ENCODE data around the gene ADRA2C.

The ADRA2C gene

DNA sequence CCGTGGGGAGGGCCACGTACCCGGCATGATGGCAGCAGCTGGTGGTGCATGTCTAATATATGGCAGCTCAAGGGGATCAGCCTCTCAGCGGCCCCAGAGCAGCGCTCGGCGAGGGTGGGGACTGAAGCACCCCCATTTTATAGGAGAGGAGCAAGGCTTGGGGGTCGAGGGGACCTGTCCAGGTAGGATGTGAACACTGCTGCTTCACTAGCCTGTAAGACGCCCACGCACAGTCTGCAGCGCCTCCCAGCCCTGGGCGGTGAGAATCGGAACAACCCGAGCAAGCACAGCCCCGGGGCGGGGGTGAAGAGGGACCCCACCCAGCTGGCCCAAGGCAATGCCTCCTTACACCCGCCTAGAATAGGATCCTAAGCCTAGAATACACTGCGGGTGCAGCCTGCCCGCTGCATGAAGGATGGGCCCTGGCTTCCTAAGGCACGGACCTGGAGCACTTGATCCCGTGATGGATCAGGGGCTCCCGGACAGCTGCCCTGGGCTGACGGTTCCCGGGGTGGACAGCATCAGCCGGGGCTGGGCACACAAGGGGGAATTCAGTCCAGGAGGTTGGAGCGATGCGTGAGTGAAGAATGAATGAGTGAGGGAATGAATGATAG, 17.6 kb downstream of the ADRA2C start:
- Histone ChIP-seq H3K4me2 (ENCODE audit: insufficient read depth, low read length) (no peak overlapping the region), H3K9ac (ENCODE audit: low read depth, low read length) (no peak overlapping the region), H4K20me1 (ENCODE audit: insufficient read depth, low read length) (0 out of 2 replicates have a peak, but pooled peaks cover 14% of the 10 kb centered on the region), H3K4me1 (ENCODE audit: insufficient read depth, low read length) (no peaks in the 10 kb centered on the region), H3K4me3 (ENCODE audit: low read depth in 1 of 2, low read length in 2 of 2) (no peak overlapping the region), H3K27ac (ENCODE audit: low read length) (no peak overlapping the region), H3K9me3 (ENCODE audit: insufficient read depth, low read length, severe bottlenecking) (no peaks in the 10 kb centered on the region), H3K27me3 (ENCODE audit: insufficient read depth, low read length, poor library complexity) (no peaks in the 10 kb centered on the region), H3K36me3 (ENCODE audit: insufficient read depth, low read length) (no peaks in the 10 kb centered on the region), H3K79me2 (ENCODE audit: insufficient read depth, low read length) (no peaks in the 10 kb centered on the region), H2AFZ (ENCODE audit: low read depth, low read length) (no peak overlapping the region)
- ATAC-seq (ENCODE audit: insufficient read depth, low read depth) = no peak
- no peak for DNase-seq
- TF ChIP-seq EZH2 (IDR thresholded peaks at IDR 0.05; ENCODE audit: borderline replicate concordance, low read depth, low read length, severe bottlenecking) (no peak), CTCF (IDR thresholded peaks at IDR 0.05; ENCODE audit: borderline replicate concordance, extremely low read depth, low read length, poor library complexity, severe bottlenecking) (no peak)

DNA sequence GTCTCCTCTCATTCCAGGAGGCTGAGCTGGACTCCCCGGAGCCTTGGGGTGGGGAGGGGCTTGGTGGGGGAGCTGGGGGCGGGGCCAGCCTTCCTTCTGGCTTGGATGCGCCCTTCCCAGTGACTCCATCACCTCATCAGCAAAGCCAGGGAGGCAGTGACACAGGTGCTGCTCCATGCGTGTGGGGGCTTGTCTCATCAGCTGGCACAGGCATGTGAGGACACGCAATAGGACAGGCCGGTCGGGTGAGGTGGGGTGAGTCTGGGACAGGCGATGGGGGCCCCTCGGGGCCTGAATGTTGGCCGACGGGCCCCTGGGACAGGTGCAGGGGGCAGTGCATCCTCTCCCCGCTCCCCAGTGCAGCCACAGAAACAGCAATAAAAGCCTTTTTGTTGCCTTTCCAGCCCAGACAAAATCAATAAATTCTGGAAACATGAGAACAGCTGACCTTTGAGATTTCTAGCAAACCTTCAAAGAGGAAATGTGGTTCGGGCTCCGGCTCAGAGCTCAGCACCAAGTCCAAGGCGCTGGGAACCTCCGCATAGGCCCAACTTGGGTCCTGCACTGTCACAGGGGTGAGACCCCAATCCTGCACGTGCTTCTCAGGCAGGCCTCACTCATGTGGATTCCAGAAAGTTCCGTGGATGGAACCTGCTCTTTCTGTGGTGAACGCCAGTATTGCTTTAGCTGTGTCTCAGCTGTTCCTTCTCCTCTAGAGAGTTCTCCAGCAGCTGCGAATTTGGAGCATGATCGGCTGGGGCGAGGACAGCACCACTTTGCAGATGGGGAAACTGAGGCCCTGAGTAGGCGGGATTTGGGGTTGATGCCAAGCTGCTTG, 18.5 kb downstream of the ADRA2C start:
- Histone ChIP-seq H3K79me2 (ENCODE audit: insufficient read depth, low read length) (no peaks in the 10 kb centered on the region), H3K9me3 (ENCODE audit: insufficient read depth, low read length, severe bottlenecking) (no peaks in the 10 kb centered on the region), H4K20me1 (ENCODE audit: insufficient read depth, low read length) (0 out of 2 replicates have a peak, but pooled peaks cover 11% of the 10 kb centered on the region), H2AFZ (ENCODE audit: low read depth, low read length) (no peak overlapping the region), H3K36me3 (ENCODE audit: insufficient read depth, low read length) (no peaks in the 10 kb centered on the region), H3K9ac (ENCODE audit: low read depth, low read length) (no peak overlapping the region), H3K27me3 (ENCODE audit: insufficient read depth, low read length, poor library complexity) (no peaks in the 10 kb centered on the region), H3K4me3 (ENCODE audit: low read depth in 1 of 2, low read length in 2 of 2) (no peak overlapping the region), H3K4me1 (ENCODE audit: insufficient read depth, low read length) (no peaks in the 10 kb centered on the region), H3K27ac (ENCODE audit: low read length) (no peak overlapping the region), H3K4me2 (ENCODE audit: insufficient read depth, low read length) (no peak overlapping the region)
- ATAC-seq (ENCODE audit: insufficient read depth, low read depth) = no peak
- TF ChIP-seq EZH2 (IDR thresholded peaks at IDR 0.05; ENCODE audit: borderline replicate concordance, low read depth, low read length, severe bottlenecking) (no peak), CTCF (IDR thresholded peaks at IDR 0.05; ENCODE audit: borderline replicate concordance, extremely low read depth, low read length, poor library complexity, severe bottlenecking) (no peak)
- no peak for DNase-seq

GRCh38 chr4:3785292-3785565, 19.0 kb downstream of the ADRA2C start:
- Histone ChIP-seq H3K4me1 (ENCODE audit: insufficient read depth, low read length) (no peaks in the 10 kb centered on the region), H3K36me3 (ENCODE audit: insufficient read depth, low read length) (no peaks in the 10 kb centered on the region), H3K9ac (ENCODE audit: low read depth, low read length) (no peak overlapping the region), H3K27me3 (ENCODE audit: insufficient read depth, low read length, poor library complexity) (no peaks in the 10 kb centered on the region), H3K27ac (ENCODE audit: low read length) (no peak overlapping the region), H3K4me3 (ENCODE audit: low read depth in 1 of 2, low read length in 2 of 2) (no peak overlapping the region), H3K79me2 (ENCODE audit: insufficient read depth, low read length) (no peaks in the 10 kb centered on the region), H2AFZ (ENCODE audit: low read depth, low read length) (no peak overlapping the region), H3K4me2 (ENCODE audit: insufficient read depth, low read length) (no peak overlapping the region), H3K9me3 (ENCODE audit: insufficient read depth, low read length, severe bottlenecking) (no peaks in the 10 kb centered on the region), H4K20me1 (ENCODE audit: insufficient read depth, low read length) (0 out of 2 replicates have a peak, but pooled peaks cover 15% of the 10 kb centered on the region)
- TF ChIP-seq CTCF (IDR thresholded peaks at IDR 0.05; ENCODE audit: borderline replicate concordance, extremely low read depth, low read length, poor library complexity, severe bottlenecking) (no peak), EZH2 (IDR thresholded peaks at IDR 0.05; ENCODE audit: borderline replicate concordance, low read depth, low read length, severe bottlenecking) (no peak)
- ATAC-seq (ENCODE audit: insufficient read depth, low read depth) (no peak), DNase-seq (no peak)
